Left ventricle myocardium inferior (tissue), 1 donor: Measurements from ENCODE around the gene CXorf65. TPM values are rescaled to one million over a fixed set of nuclear protein-coding genes. Genes with fewer than 3 reads are reported as not detected.

Experiments
- DNase-seq: peaks from one replicate; pipeline ENCODE4 v3.0.0-alpha.2; 2020
- H3K27ac ChIP-seq: fragments of 200-600 bp; replicated peaks from 2 replicates; pipeline ENCODE4 v1.8.0; 2021
- H3K27me3 ChIP-seq: fragments of 200-600 bp; 2 replicates; pipeline ENCODE4 v1.8.0; 2021; ENCODE audit warnings: low read depth
- H3K36me3 ChIP-seq: fragments of 200-600 bp; 2 replicates; pipeline ENCODE4 v1.8.0; 2021
- H3K4me1 ChIP-seq: fragments of 200-600 bp; 2 replicates; pipeline ENCODE4 v1.8.0; 2021
- H3K4me3 ChIP-seq: fragments of 200-600 bp; 2 replicates; pipeline ENCODE4 v1.8.0; 2021; ENCODE audit warnings: mild to moderate bottlenecking, moderate library complexity
- H3K9me3 ChIP-seq: fragments of 200-600 bp; replicated peaks from 2 replicates; pipeline ENCODE4 v1.8.0; 2021
- intact Hi-C: fragments of 100-400 bp; cut with micrococcal nuclease; formaldehyde crosslinking; loops from one replicate; pipeline ENCODE4 v1.11.0; 2022
- total RNA-seq: library from RNA; stranded (reverse); fragmentation: NEBNext Ultra II Directional; extraction: Animal tissue kit (Norgen Biotek cat#: 25700); gene quantifications from one replicate; pipeline ENCODE4 v1.2.1, GENCODE V29; 2021
- TF ChIP-seq, protein P1 (sequence below): fragments of 200-600 bp; IDR thresholded peaks from 2 replicates; pipeline ENCODE4 v1.8.0; 2021; ENCODE audit warnings: antibody characterized with exemption, mild to moderate bottlenecking, borderline replicate concordance
- donor health status: DM: no; HTN: yes; CAD: no; lungs with severe emphysema.

CXorf65 gene
- total RNA-seq, 1 donor from 2014 or later: not detected

DNA sequence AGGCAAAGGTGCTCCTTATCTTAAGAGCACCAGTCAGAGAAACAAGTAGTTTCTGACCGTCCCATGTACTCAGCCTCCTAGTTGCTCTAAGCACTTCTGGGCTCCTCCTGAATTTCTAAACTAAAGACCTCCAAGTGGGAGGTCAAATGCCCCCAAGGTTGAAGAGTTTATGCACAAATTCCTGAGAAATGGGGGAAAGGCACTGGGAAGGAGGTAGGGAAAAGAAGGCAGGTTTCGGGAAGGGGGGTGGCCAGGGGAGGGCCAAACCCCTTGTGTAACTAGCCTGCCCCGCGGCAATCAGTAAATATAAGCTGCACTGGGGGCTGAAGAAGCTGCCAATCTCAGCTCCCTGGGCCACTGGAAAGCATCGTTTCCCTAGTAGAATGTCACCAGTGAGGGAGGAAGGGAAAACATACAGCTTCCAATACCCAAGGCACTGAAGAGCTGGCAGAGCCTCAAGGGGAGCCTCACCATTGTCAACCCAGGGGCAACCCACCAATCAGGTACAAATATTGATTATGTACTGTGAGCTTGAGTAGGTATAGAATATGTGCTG lies 7.5 kb downstream of the CXorf65 start:
- no peaks in the 10 kb centered on the region for H3K9me3 ChIP-seq
- H3K27ac ChIP-seq: no peak overlapping the region
- H3K36me3 ChIP-seq: no peaks in the 10 kb centered on the region
- intact Hi-C loops: no loop called here
- no peaks in the 10 kb centered on the region for H3K27me3 ChIP-seq
- TF ChIP-seq, protein P1, sequence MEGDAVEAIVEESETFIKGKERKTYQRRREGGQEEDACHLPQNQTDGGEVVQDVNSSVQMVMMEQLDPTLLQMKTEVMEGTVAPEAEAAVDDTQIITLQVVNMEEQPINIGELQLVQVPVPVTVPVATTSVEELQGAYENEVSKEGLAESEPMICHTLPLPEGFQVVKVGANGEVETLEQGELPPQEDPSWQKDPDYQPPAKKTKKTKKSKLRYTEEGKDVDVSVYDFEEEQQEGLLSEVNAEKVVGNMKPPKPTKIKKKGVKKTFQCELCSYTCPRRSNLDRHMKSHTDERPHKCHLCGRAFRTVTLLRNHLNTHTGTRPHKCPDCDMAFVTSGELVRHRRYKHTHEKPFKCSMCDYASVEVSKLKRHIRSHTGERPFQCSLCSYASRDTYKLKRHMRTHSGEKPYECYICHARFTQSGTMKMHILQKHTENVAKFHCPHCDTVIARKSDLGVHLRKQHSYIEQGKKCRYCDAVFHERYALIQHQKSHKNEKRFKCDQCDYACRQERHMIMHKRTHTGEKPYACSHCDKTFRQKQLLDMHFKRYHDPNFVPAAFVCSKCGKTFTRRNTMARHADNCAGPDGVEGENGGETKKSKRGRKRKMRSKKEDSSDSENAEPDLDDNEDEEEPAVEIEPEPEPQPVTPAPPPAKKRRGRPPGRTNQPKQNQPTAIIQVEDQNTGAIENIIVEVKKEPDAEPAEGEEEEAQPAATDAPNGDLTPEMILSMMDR: no peak
- H3K4me3 ChIP-seq: no peak overlapping the region
- H3K4me1 ChIP-seq: peaks cover 20% of the 10 kb centered on the region
- DNase-seq: no peak

DNA sequence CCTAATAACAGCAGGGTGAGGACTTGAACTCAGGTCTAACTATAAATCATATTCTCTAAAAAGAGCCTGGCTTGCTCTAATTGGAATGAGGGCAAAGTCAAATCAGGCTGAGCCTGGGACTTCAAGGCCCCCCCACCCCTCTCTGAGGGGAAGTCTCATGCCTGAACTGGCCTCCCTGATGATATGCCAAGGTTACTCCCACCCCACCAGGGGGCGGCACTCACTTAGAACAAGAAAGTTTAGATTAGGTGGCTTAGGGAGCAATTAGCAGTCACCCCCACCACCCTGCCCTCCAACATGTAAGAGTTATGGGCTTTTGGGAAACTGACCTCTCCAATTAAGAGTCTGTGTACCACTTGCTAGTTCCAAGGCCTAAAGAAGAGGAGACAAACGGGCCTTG lies 8.2 kb downstream of the CXorf65 start:
- peaks cover 16% of the 10 kb centered on the region for H3K4me1 ChIP-seq
- intact Hi-C loops: no loop called here
- no peak overlapping the region for H3K4me3 ChIP-seq
- no peaks in the 10 kb centered on the region for H3K36me3 ChIP-seq
- no peaks in the 10 kb centered on the region for H3K9me3 ChIP-seq
- TF ChIP-seq, protein P1: peak; percentile 57
- no peaks in the 10 kb centered on the region for H3K27me3 ChIP-seq
- H3K27ac ChIP-seq: no peak overlapping the region
- DNase-seq: peak; percentile 40

DNA sequence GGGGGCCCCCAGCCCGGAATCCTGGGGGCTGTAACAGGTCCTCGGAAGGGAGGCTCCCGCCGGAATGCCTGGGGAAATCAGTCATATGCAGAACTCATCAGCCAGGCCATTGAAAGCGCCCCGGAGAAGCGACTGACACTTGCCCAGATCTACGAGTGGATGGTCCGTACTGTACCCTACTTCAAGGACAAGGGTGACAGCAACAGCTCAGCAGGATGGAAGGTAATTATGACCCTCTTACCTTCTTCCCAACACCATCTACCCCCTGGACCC lies 9.8 kb downstream of the CXorf65 start:
- Histone ChIP-seq H3K27me3 (no peaks in the 10 kb centered on the region), H3K4me1 (peaks cover 13% of the 10 kb centered on the region), H3K4me3 (peak overlapping the region; percentile 71), H3K36me3 (no peaks in the 10 kb centered on the region), H3K27ac (peak overlapping the region; percentile 71), H3K9me3 (no peaks in the 10 kb centered on the region)
- TF ChIP-seq, protein P1: no peak
- intact Hi-C loops: no loop called here
- no peak for DNase-seq

DNA sequence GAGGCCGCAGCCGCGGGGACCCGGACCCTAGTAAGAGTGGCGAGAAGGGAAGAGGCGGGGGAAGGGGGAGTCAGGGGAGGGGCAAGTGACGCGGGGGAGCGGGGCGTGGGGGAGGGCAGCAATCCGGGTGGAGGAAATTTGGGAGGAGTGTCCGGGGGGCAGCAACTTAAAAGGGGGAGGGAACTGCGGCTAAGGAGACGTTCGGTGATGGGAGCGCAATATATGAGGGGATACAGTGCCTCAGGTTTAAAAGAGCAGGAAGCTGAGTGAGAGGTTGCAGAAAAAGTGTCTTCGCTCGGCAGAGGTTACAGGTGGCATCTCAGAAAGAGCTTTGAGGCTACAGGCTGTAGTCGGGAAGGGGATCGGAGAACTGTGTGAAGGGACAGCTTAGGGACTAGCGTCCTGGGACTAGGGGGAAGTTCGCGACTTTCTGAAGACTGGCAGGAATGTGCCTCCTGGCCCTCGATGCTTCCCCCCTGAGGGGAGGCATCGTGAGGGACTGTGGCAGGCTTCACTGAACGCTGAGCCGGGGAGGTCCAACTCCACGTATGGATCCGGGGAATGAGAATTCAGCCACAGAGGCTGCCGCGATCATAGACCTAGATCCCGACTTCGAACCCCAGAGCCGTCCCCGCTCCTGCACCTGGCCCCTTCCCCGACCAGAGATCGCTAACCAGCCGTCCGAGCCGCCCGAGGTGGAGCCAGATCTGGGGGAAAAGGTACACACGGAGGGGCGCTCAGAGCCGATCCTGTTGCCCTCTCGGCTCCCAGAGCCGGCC lies 10.4 kb downstream of the CXorf65 start:
- H3K27ac ChIP-seq: peak overlapping the region; percentile 71
- TF ChIP-seq, protein P1: no peak
- peak overlapping the region; percentile 71 for H3K4me3 ChIP-seq
- no peaks in the 10 kb centered on the region for H3K27me3 ChIP-seq
- H3K4me1 ChIP-seq: peaks cover 13% of the 10 kb centered on the region
- H3K9me3 ChIP-seq: no peaks in the 10 kb centered on the region
- DNase-seq: no peak
- intact Hi-C loops: no loop called here
- no peaks in the 10 kb centered on the region for H3K36me3 ChIP-seq

DNA sequence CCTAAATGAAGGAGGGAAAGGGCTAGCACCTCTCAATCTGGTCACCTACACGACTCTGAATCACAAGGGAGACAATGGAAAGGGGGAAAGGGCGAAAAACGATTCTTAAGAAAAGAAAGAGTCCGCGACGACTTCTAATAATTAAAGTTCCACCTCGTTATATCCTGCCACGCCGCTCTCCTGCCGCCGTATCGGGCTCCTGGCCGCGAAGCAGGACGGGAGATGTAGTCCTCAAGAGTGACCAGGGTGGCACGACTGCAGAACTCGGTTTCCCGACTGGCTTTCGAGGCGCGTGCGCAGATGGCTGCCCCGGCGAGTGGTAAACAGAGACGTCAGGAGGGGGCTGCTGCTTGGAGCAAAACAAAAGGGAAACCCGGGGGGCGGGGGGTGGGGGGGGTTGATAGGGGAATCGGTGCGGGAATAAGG lies 11.0 kb downstream of the CXorf65 start, which contains the start of gene FOXO4:
Gene FOXO4, plus strand, starts transcription at position 297 of the 426 bp plus-strand sequence. CDS start 678 bp downstream, outside the sequence.
- Histone ChIP-seq H3K4me1 (peaks cover 13% of the 10 kb centered on the region), H3K27ac (peak within 1 kb of the TSS; percentile 71), H3K27me3 (no peaks in the 10 kb centered on the region), H3K4me3 (peak within 1 kb of the TSS; percentile 71), H3K9me3 (no peaks in the 10 kb centered on the region), H3K36me3 (no peaks in the 10 kb centered on the region)
- TF ChIP-seq, protein P1: no peak
- intact Hi-C loops: no loop called here
- DNase-seq: peak; percentile 90
